NT2/D1 (cell line): Measurements from ENCODE around the gene SH3RF1.

Experiments
- SUZ12 ChIP-seq: IDR thresholded peaks from 2 replicates; pipeline ENCODE4 v1.6.1; 2011; ENCODE audit not compliant: insufficient read length, insufficient read depth; ENCODE audit errors: extremely low read depth
- YY1 ChIP-seq: IDR thresholded peaks from 2 replicates; pipeline ENCODE4 v1.6.1; 2011; ENCODE audit not compliant: insufficient read length, insufficient read depth
- ZNF274 ChIP-seq: IDR thresholded peaks from 2 replicates; pipeline ENCODE4 v1.6.1; 2011; ENCODE audit warnings: mild to moderate bottlenecking, low read depth, low read length

GRCh38 chr4:169116270-169116901 is 154.4 kb downstream of the SH3RF1 start:
- no peak for TF ChIP-seq YY1
- no peak for TF ChIP-seq SUZ12
- TF ChIP-seq ZNF274: no peak
